Kasumi-1 (cell line): ENCODE measurements around the gene PSENEN.
A peak's percentile ranks its signal among the peaks of the same experiment; 100 is the strongest.

ENCODE experiments used
- DNase-seq, 2 experiments: peaks; one replicate each; lab custom pipeline; 2025; lab: John Stamatoyannopoulos, UW

The PSENEN gene

GRCh38 chr19:35745328-35746086, at the start of gene PSENEN, which contains the start of gene U2AF1L4:
PSENEN (plus strand) TSS chr19:35745651; CDS start chr19:35745931, 280 bp downstream.
U2AF1L4 (minus strand) TSS chr19:35745418; CDS start chr19:35745391, 27 bp downstream.
- peak; percentile 97 to 98 for DNase-seq

GRCh38 chr19:35695895-35696422, 49.5 kb upstream of the PSENEN start:
- no peak for DNase-seq

- no peak for DNase-seq
These were observed 48.6 kb upstream of the PSENEN start for GRCh38 chr19:35696835-35697234.

GRCh38 chr19:35702223-35703012, 43.0 kb upstream of the PSENEN start:
- DNase-seq: peak; percentile 99

GRCh38 chr19:35703343-35703742, 42.1 kb upstream of the PSENEN start:
- no peak for DNase-seq

GRCh38 chr19:35704218-35704617, 41.2 kb upstream of the PSENEN start, which contains the start of gene ZBTB32:
ZBTB32 (plus strand) TSS chr19:35704558; CDS start chr19:35714627, 10,069 bp downstream.
- no peak for DNase-seq

GRCh38 chr19:35708391-35708790, 37.1 kb upstream of the PSENEN start:
- DNase-seq: no peak

GRCh38 chr19:35710784-35711723, 34.4 kb upstream of the PSENEN start:
- no peak for DNase-seq

GRCh38 chr19:35712567-35713505, 32.6 kb upstream of the PSENEN start:
- DNase-seq: no peak

- DNase-seq: no peak
These were observed 32.0 kb upstream of the PSENEN start for GRCh38 chr19:35713506-35713850.

- DNase-seq: no peak
These were observed 31.5 kb upstream of the PSENEN start for GRCh38 chr19:35713904-35714495.

GRCh38 chr19:35714601-35715354, 30.7 kb upstream of the PSENEN start:
- peak; percentile 25 to 31 for DNase-seq

- DNase-seq: no peak
These were observed 30.1 kb upstream of the PSENEN start for GRCh38 chr19:35715355-35715809.

- peak in 1 of 2 experiments; percentile 29 for DNase-seq
These were observed 29.3 kb upstream of the PSENEN start for GRCh38 chr19:35715981-35716800.

- DNase-seq: peak; percentile 94 to 96
These were observed 28.4 kb upstream of the PSENEN start for GRCh38 chr19:35716801-35717664.

GRCh38 chr19:35717665-35718344, 27.6 kb upstream of the PSENEN start, which contains the start of gene KMT2B:
KMT2B (plus strand) TSS chr19:35718003; CDS start chr19:35718019, 16 bp downstream.
- no peak for DNase-seq
